Left lung (tissue), 10 donors: Measurements from ENCODE around the gene ZNF264. TPM values are rescaled to one million over a fixed set of nuclear protein-coding genes. Genes with fewer than 3 reads are reported as not detected.
"Not testable (repeated sequence)": the region's sequence is repeated elsewhere in the genome, so short reads cannot be mapped to it uniquely, and the experiment has no call there.

Experiments used
- ATAC-seq: fragments of 200-7000 bp; cut with Tn5 transposase; one replicate; pipeline ENCODE4 v1.9.1; 2020; ENCODE audit warnings: moderate library complexity
- DNase-seq, 4 donors: peaks; one replicate each; pipeline ENCODE4 v3.0.0-alpha.2; 2013 to 2020
- H3K27ac ChIP-seq, 2 donors: fragments of 200-600 bp; sonication (generic) in 1 of 2; one replicate each; pipeline versions ENCODE4 v1.5.0 to v1.8.0; 2020 to 2021
- H3K27me3 ChIP-seq, 2 donors: fragments of 200-600 bp; sonication (generic) in 1 of 2; one replicate each; pipeline versions ENCODE4 v1.5.0 to v1.8.0; 2020 to 2021
- H3K36me3 ChIP-seq, 2 donors: fragments of 200-600 bp; sonication (generic) in 1 of 2; one replicate each; pipeline versions ENCODE4 v1.5.0 to v1.8.0; 2020 to 2021
- H3K4me1 ChIP-seq, 2 donors: fragments of 200-600 bp; one replicate each; pipeline ENCODE4 v1.8.0; 2021
- H3K4me3 ChIP-seq, 2 donors: fragments of 200-600 bp; sonication (generic) in 1 of 2; one replicate each; pipeline versions ENCODE4 v1.5.0 to v1.8.0; 2020 to 2021; ENCODE audit warnings: mild to moderate bottlenecking in 1 of 2
- H3K9me3 ChIP-seq, 2 donors: fragments of 200-600 bp; sonication (generic) in 1 of 2; one replicate each; pipeline versions ENCODE4 v1.5.0 to v1.8.0; 2020 to 2021
- CTCF ChIP-seq, 2 donors: fragments of 200-600 bp; sonication (generic) in 1 of 2; IDR thresholded peaks; one replicate each; pipeline versions ENCODE4 v1.5.0 to v1.8.0; 2021; ENCODE audit warnings: antibody characterized with exemption in 2 of 2
- intact Hi-C, 2 donors: fragments of 100-400 bp; cut with DNase I; formaldehyde crosslinking; loops; one replicate each; pipeline versions ENCODE4 v1.11.2 to v1.14.2; 2022
- polyA plus RNA-seq, 6 donors: library from polyadenylated mRNA; unstranded; fragments of 120-200 nt; gene quantifications; one replicate each; pipeline ENCODE4 v1.2.1, GENCODE V29; 2013; ENCODE audit not compliant: insufficient read length in 6 of 6
- total RNA-seq, 2 donors: library from RNA; stranded (reverse); fragmentation: NEBNext Ultra II Directional; extraction: Animal tissue kit (Norgen Biotek cat#: 25700); gene quantifications; one replicate each; pipeline ENCODE4 v1.2.1, GENCODE V29; 2021
- donor health status: DM: no; HTN: yes; CAD: no.
- donor health status: DM: no; HTN: no; CAD: no.

Gene ZNF264
- total and polyA plus RNA-seq, 8 donors = 18.1 to 38.7 (median 24.0) TPM

- no peak for TF ChIP-seq CTCF (IDR thresholded peaks at IDR 0.05)
- peaks cover 0 to 48% of the 10 kb centered on the region in 2 donors for H3K36me3 ChIP-seq
- H3K27me3 ChIP-seq = no peaks in the 10 kb centered on the region
- peak overlapping the region; percentile 90 to 96 for H3K4me3 ChIP-seq
- H3K27ac ChIP-seq = no peak overlapping the region
- no peak for ATAC-seq
- DNase-seq = no peak
- peaks cover 15 to 28% of the 10 kb centered on the region in 2 donors for H3K4me1 ChIP-seq
- intact Hi-C loops = no loop called here
- H3K9me3 ChIP-seq = peaks cover 0 to 8% of the 10 kb centered on the region in 2 donors
Measured at GRCh38 chr19:57192993-57193392, 1.7 kb downstream of the ZNF264 start.

- H3K4me3 ChIP-seq, ATAC-seq, H3K9me3 ChIP-seq, intact Hi-C loops, DNase-seq, H3K27me3 ChIP-seq, H3K27ac ChIP-seq: not testable (repeated sequence)
- Histone ChIP-seq H3K36me3 (peaks cover 0 to 95% of the 10 kb centered on the region in 2 donors), H3K4me1 (peaks cover 9 to 16% of the 10 kb centered on the region in 2 donors)
Measured at GRCh38 chr19:57197874-57198273, 6.6 kb downstream of the ZNF264 start.

GRCh38 chr19:57202160-57202559 lies 10.9 kb downstream of the ZNF264 start:
- Histone ChIP-seq H3K27me3 (no peaks in the 10 kb centered on the region), H3K4me3 (no peak overlapping the region), H3K36me3 (peaks cover 0 to 95% of the 10 kb centered on the region in 2 donors), H3K27ac (no peak overlapping the region), H3K4me1 (peaks cover 0 to 5% of the 10 kb centered on the region in 2 donors), H3K9me3 (no peaks in the 10 kb centered on the region)
- no peak for DNase-seq
- no peak for ATAC-seq
- intact Hi-C loops = no loop called here
- TF ChIP-seq CTCF (IDR thresholded peaks at IDR 0.05) = no peak

GRCh38 chr19:57210381-57210780 lies 19.1 kb downstream of the ZNF264 start:
- no peaks in the 10 kb centered on the region for H3K4me1 ChIP-seq
- H3K4me3 ChIP-seq = no peak overlapping the region
- DNase-seq (no peak), ATAC-seq (no peak)
- TF ChIP-seq CTCF (IDR thresholded peaks at IDR 0.05) = no peak
- H3K9me3 ChIP-seq = peaks cover 0 to 23% of the 10 kb centered on the region in 2 donors
- H3K36me3 ChIP-seq = peaks cover 0 to 85% of the 10 kb centered on the region in 2 donors
- no peaks in the 10 kb centered on the region for H3K27me3 ChIP-seq
- no peak overlapping the region for H3K27ac ChIP-seq
- intact Hi-C loops = no loop called here

GRCh38 chr19:57212109-57212508 lies 20.8 kb downstream of the ZNF264 start:
- intact Hi-C loops = no loop called here
- Histone ChIP-seq H3K4me1 (no peaks in the 10 kb centered on the region), H3K36me3 (peaks cover 0 to 76% of the 10 kb centered on the region in 2 donors), H3K4me3 (no peak overlapping the region), H3K9me3 (peaks cover 0 to 23% of the 10 kb centered on the region in 2 donors), H3K27me3 (no peaks in the 10 kb centered on the region), H3K27ac (no peak overlapping the region)
- no peak for TF ChIP-seq CTCF (IDR thresholded peaks at IDR 0.05)
- ATAC-seq (no peak), DNase-seq (no peak)

GRCh38 chr19:57227502-57227901 lies 36.2 kb downstream of the ZNF264 start:
- no peaks in the 10 kb centered on the region for H3K36me3 ChIP-seq

More at GRCh38 chr19:57227502-57227901, 36.2 kb downstream of the ZNF264 start:
- H3K27ac ChIP-seq = no peak overlapping the region
- no peaks in the 10 kb centered on the region for H3K9me3 ChIP-seq
- no peaks in the 10 kb centered on the region for H3K27me3 ChIP-seq
- H3K4me3 ChIP-seq = no peak overlapping the region
- H3K4me1 ChIP-seq = no peaks in the 10 kb centered on the region
- intact Hi-C loops = no loop called here
- ATAC-seq (no peak), DNase-seq (no peak)
- TF ChIP-seq CTCF (IDR thresholded peaks at IDR 0.05) = no peak
